ENCODE measurements around the gene ZNF212.

The ZNF212 gene

DNA sequence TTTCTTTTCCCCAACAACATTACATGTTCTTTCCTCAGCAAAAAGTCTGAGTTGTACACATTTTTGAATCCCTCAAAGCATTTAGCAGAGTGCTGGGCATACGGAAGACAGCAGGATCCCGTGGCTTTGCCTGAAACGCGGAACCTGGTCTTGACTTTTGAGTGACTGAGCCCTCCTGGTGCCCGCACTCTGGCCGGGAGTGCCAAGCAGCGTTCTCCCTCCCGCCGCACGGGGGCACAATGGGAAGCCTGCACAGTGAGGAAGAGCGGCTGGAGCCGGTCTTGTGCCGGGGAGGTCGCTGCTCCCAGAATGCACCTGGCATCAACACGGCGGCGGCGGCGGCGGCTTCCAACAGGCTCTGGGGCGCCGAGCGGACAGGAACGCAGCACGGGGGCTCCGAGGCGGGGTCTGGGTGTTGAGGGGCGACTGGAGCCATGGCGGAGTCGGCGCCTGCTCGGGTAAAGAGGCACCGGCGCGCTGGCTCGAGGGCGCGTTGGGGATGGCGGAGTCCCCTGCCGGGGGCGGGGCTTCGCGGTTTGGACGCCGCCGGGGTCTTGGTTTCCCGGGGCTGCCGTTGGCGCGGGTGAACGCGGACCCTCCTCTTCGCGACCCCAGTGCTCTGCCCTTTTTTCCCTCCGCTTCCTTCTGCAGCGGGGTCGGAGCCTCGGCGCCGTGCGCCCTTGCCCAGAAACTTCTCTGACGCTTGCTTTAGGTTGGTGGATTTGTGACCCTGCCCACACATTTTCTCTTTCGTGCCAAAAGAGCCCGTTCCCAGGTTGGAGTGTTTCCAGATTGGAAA is at the start of gene ZNF212:
TSS of gene ZNF212 (plus strand) at position 307 of the 799 bp plus-strand sequence. CDS start at position 435, 128 bp downstream.
- DNase-seq: peak; percentile 96

DNA sequence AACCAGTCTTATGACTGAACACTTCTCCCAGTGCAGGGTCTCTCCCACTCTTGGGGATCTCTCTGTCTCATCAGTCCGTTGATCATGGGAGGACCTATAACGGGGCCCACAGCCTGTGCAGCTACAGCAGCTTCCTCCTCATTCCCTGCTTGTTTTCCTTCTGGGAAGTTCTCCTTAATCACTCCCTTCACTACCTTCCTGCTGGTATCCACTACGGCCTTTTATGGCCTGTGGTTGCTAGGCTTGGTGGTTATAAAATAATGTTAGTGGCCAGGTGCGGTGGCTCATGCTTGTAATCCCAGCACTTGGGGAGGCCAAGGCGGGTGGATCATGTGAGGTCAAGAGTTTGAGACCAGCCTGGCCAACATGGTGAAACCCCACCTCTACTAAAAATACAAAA is 47.6 kb upstream of the ZNF212 start:
- no peak for DNase-seq

DNA sequence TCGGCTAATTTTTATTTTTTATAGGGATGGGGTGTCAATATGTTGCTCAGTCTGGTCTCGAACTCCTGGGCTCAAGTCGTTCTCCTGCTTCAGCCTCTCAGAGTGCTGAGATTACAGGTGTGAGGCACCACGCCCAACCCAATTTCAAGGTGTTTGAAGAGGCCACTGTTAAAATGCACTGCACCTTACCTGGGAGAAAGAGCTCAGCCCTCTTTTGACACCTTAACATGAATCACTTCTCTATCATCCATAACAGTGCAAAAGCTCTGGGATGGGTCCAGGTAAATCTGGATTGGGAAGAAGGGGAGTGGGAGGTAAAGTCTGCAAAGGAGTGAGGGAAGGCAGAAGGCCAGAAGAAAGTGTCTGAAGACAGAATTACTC is 44.7 kb upstream of the ZNF212 start:
- DNase-seq: no peak

DNA sequence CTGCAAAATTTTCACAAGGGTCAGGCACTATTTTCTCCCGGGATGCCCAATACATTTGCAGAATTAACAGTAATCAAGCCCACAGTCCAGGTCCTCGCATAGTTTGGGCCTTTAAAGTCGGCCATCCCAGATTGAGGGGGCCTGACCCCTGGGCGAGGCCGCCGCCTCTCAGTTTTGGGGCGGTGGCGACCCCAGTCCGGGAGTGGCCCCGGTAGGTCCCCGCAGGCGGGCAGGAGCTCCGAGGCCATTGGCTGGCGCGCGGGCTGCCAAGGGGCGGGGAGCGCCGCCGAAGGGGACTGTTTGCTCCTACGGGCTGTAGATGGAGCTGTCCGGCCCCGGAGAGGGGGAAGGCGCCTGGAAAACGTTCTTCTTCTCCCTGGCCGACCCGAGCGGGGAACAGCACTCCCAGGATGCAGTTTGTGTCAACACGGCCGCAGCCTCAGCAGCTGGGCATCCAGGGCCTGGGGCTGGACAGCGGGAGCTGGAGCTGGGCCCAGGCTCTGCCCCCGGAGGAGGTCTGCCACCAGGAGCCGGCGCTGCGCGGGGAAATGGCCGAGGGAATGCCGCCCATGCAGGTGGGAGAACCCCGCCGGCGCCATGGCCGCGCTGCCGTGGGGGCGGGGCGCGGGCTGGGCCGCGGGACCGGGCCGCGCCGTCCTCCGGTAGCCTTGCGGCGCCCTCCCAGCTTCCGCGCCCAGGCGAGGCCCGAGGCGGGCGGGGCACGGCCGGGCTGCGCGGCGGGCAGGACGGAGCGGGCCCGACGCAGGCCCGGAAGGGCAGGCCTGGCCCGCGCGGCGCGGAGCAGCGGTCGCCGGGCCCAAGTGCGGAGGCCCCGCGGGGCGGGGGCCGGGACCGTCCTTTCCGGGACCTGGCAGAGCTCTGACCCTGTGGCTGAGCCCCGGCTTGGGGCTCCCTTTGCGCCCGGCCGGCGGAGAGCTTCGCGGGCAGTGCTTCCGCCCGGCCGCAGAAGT is 44.0 kb upstream of the ZNF212 start, which contains the start of gene ZNF282:
TSS of gene ZNF282 (plus strand) at position 367 of the 971 bp plus-strand sequence. CDS start at position 411, 44 bp downstream.
- DNase-seq: peak; percentile 95

DNA sequence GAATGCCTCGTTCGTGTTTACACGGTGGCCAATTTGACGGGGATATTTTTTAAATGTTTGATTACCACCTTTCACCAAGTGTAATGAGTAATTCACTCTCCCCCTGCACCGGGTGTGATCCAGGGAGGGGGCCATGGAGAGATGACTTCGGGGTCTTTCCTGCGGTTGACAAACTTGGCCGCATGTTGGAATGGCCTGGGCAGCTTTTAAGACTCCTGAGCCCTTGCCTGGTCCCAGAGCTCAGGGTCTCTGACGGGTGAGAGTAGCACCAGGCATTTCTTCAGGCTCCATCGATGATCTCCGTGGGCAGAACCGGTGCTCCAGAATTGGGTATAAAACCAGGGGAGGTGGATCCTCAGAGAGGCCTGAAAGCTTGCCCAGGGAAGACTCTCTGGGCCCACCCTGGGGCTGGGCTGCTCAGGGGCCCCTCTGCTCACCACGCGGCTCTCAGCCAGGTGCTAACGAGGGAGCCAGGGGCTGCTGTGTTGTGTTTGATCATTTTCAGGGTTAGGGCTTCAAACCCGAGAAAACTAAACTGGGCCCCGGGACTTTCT is 43.2 kb upstream of the ZNF212 start:
- peak; percentile 44 for DNase-seq

DNA sequence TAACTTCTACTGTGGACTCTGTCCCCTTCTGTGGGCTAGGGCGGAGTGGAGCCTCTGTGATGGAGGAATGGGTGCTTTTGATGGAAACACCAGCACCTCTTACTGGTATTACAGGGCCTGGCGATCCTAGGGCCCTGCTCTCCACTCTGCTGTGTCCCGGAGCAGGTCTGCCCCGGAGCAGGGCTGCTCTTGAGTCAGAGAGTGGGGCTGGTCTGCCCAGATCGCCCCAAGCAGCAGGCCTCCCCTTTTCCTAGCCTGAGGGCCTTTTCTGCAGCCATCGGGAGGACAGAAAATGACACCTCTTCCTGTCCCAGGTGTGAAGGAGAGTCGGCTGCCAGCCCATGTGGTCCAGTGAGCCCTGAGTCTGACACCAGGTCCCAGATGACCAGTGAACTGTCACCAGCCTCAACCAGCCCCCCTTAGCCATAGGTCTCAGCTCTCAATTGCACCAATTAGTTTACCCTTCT is 42.7 kb upstream of the ZNF212 start:
- DNase-seq: no peak

DNA sequence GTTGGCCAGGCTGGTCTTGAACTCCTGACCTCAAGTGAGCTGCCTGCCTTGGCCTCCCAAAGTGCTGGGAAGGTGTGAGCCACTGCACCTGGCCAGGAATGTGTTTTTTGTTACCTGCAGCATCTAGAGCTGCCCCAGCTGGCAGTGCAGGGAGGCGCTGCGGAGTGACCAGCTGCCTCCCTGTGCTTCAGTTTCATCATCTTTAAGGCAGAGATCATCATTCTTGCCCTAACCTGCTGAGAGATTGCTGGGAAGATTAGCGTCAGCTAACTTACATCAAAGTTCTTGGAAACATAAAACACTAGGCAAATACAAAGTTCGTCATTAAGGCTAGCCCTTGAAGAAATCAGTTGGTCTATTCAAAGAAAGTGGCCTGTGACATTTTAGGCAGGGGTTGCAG is 41.8 kb upstream of the ZNF212 start:
- DNase-seq: no peak

DNA sequence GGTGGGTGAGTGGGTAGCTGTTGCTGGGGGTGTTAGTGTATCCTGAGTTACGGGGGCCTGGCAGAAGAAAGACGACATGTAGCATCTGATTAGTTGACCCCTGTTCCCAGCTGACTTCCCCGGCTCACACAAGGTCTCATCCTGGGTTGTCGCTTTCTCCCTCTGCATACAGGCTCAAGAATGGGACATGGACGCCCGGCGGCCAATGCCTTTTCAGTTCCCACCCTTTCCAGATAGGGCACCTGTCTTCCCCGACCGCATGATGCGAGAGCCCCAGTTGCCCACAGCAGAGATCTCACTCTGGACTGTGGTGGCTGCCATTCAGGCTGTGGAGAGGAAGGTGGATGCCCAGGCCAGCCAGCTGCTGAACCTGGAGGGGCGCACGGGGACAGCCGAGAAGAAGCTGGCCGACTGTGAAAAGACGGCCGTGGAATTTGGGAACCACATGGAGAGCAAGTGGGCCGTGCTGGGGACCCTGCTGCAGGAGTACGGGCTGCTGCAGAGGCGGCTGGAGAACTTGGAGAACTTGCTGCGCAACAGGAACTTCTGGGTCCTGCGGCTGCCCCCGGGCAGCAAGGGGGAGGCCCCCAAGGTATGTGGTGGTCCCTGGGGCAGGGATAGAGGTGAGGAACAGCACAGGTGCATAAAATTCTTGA is 41.2 kb upstream of the ZNF212 start:
- no peak for DNase-seq

DNA sequence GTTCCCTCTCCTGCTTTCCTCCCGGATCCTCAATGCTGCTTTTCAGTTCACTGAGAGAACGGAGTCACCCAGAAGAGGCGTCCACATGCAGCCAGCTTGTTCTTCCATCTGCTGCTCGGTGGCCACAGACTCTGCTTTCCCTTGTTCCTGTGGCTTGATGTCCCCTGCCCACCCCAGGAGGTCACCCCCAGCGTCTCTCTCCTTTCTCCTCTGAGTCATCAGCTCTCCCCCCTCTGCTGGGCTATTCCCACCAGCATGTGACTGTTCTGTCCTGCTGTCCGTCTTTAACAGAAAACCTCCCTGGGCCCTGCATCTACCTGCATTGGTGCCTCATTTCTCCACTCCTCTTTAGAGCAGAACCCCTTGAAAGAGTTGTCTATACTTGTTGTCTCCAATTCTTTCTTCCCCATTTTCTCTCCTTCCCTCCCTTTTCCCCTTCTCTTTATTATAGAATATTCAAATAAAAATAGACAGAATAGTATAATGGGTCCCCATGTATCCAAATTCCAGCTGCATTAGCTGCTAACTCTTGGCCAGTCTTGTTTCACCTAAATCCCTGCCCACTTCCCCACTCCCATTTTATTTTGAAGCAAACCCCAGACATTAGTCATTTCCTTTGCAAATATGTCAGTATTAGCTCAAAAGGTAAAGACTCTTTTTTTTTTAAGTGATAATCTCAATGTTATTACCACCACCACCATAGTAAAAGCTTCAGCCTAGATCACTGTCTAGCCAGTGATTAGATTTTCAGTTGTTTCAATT is 40.0 kb upstream of the ZNF212 start:
- DNase-seq: no peak

DNA sequence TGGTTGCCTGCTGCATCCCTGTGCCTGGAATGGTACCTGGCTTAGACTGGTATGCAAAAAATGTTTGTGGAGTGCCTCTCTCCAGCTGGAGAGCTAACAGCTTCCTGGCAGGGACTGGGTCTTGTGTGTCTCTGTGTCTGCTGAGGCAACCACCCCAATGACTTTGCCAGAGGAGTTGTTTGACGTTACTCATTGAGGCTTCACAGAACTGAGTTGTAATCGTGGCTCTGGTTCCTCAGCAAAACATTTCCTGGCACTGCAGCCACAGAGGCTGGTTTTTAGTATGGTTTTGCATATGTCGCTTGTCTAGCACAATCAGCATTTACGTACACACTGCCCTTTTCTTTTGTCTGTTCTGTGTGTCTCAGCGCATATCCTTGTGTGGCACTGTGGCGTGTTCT is 36.6 kb upstream of the ZNF212 start:
- DNase-seq: no peak

DNA sequence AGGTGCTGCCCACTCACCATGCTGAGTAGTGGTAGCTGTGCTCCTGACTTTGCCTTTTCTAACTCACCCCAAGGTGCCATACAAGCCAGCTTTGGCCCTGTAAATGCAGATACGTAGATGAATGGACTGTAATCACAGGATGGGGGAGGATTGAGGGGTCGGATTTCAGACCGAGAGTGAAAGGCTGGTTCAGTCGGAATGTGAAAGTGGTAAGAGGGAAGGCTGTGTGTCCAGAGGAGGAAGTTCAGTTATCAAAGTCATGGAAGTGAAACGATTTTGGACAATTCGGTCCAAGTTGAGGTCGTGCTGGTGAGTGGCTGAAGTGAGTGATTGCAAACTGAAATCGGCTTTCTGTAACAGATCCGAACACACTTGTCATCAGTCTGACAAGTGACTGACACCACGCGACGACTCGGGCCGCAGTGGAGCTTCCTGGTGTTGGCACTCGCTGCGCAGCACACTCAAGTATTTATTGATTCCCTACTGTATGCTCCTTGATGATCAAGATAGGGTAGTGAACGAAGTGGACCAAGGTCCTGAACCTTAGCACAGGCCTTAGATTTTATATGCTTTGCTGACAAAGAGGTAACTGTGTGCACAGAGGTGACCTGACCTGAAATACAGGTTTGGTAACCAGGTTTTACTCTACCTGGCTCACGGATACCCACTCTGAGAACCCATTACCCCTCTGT is 33.6 kb upstream of the ZNF212 start:
- DNase-seq: no peak

DNA sequence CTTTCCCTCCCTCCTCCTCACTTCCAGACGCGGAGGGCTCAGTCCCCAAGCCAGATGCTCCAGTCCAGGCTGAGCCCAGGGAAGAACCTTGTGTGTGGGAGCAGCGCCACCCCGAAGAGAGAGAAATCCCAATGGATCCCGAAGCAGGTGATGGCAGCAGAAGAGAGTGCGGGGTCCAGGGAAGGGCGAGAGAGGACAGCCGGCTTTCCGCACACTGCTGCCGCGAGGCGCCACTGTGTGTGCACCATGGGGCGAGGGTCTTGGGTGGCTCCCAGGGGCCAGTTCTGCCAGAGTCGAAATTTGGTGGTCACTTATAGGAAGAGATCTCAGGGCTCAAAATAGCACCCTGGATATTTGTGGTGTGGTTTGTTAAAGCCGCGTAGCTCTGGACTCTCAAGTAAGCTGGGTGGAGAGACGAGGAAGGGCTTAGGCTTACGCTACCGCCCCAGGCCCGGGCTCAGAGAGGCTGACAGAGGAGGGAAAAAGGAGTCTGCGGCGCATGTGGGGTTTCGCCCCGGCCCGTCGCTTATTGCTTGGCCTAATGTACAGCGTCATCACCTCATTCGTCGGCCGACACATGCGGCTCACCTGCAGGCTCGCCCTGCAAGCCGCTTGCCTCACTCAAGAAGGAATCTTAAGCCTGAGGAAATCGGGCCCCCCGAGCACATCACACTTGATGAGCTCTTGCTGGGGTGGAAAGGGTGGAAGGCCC is 32.0 kb upstream of the ZNF212 start:
- no peak for DNase-seq

DNA sequence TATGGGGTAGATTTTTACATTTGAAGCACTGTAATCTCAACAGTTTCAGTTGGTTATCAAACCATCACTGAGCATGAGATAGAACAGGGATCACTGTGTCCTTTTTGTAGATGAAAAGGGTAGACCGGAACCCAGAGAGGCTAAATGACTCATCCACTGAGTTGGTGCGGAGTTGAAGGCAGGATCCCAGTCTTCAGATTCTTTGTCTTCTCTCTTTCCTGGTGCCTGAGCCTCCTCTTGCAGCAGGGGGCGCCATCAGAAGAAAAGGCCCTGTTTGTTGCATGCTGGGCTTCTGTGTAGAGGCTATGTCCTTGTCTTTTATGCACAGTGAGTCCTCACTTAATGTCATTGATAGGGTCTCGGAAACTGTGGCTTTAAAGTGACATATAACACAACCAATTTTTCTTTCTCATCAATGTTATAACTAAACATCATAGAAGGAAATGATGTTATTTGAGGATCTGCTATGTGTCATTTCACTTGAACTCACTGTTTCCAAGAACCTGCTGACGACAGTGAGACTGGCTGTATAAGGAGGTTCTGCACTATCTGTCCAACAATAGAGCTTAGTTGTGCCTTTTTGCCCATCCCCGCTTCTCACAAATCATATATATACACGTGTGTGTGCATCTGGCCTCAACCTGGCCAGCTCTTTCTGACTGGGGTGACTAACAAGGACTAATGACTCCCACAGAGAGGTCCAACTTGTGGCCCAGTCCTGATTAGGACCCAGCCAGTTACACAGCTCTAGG is 29.8 kb upstream of the ZNF212 start:
- no peak for DNase-seq

DNA sequence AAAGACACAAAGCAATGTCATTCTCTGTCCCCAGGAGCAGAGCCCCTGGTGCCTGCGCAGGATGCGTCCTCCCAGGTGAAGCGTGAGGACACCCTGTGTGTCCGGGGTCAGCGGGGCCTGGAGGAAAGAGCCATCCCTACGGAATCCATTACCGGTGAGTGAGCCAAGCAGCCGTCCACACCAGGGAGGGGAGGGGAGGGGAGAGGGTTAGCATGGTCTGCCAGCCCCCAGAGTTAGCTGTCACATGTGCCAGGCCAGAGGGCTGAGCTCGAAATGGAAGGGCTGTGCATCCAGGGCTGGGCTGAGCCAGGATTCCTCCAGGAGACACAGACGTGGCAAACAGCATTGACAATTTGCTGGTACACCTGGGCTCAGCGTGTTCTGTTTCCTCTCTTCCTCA is 28.9 kb upstream of the ZNF212 start:
- DNase-seq: no peak

DNA sequence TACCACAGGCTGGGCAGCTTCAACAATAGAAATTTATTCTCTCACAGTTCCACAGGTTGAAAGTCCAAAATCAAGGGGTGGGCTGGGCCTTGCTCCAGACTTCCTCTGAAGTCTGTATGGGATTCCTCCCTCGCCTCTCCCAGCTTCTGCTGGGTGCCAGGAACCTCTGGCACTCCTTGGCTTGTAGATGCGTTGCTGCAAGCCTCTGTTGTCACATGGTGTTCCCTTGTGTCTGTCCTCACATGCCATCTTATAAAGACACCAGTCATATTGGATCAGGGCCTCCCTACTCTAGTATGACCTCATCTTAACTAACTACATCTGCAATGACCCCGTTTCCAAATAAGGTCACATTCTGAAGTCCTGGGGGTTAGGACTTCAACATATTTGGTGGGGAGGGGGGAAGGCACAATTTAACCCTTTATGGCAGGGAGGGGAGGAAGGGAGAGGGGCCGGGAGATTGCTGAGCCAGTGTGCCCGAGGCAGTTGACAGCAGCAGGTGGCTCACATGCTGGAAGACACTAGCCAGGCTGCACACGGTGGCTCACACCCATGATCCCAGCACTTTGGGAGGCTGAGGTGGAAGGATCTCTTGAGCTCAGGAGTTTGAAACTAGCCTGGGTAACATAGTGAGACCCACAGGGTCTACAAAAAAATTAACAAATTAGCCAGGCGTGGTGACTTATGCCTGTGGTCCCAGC is 25.3 kb upstream of the ZNF212 start:
- DNase-seq: no peak

DNA sequence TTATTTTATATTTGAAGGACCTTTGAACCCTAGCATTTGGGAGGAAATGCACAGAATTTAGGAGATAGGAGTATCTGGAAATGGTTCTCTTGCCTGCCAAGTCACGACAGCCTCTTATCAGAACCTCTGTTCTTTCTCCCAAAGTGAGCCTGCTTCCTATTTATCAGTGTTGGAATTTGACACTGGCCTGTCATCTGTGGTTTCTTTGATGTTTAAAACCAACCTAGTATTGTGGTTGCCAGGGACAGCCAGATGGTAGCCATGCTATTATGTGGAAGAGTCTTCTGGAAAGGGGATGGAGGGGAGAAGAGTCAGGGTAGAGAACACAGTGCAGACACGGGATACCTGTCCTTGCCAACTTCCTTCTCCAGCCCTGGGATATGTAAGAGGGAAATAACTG is 23.0 kb upstream of the ZNF212 start:
- no peak for DNase-seq

DNA sequence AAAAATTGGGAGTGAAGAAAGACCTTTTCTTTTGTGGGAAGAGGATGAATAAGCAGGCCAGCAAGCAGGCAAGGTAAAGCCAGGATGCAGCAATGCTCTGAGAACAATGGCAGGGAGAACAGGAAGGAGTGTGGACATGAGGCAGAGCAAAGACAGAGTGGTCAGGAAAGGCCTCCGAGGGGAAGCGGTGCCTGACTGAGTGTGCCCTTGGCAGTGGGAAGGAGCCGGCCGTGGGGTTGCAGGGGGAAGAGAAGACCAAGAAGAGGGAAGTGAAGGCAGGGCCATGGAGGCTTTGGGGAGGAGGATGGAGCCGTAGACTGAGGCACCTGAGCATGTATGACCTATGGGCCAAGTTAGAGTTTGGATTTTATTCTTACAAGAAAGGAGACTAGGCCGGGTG is 21.9 kb upstream of the ZNF212 start:
- DNase-seq: no peak

DNA sequence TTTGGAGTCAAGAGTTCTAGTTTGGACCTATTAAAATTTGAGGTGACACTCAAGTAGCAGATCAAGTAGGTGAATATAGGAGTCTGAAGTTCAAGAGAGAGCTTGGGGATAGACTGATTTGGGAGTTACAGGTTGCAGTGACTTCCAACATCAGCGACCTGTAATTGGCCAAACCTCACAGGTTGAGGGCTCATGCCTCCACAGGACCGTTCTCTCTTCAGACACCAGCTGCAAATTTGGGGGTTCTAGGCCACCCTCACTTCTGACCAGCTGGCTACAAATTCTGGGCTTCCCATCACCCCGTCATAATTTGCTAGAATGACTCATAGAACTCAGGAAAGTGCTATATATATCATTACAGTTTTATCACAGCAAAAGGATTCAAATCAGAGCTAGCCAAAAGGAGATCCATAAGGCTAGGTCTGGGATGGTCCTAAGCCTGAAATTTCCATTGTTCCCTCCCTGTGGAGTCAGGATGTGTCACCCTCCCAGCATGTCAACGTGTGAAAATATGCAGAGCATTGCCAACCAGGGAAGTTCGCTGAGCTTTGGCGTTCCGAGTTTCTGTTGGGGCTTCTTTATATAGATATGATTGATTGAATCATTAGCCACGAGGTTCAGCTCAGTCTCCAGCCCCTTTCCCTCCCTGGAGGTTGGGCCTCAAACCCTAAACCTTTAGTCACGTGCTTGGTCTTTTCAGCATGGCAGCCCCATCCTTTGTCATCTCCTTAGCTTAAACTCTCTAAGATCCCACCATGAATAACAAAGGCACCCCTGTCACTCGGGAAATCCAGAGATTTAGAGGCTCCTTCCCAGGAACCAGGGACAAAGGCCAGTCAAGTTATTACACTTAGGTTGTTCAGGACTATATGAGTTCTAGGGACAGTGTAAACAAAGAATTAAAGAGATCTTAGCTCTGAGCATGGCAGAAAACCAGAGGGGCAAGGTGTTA is 20.7 kb upstream of the ZNF212 start:
- no peak for DNase-seq
